ENCODE data around the gene SARDH. TPM values are rescaled to one million over a fixed set of nuclear protein-coding genes. Genes with fewer than 3 reads are reported as not detected.
"Not testable (repeated sequence)": the region's sequence is repeated elsewhere in the genome, so short reads cannot be mapped to it uniquely, and the experiment has no call there.

Gene SARDH
- total RNA-seq, 3 donors from 2014 or later: 0.16 to 2.0 (median 1.0) TPM

DNA sequence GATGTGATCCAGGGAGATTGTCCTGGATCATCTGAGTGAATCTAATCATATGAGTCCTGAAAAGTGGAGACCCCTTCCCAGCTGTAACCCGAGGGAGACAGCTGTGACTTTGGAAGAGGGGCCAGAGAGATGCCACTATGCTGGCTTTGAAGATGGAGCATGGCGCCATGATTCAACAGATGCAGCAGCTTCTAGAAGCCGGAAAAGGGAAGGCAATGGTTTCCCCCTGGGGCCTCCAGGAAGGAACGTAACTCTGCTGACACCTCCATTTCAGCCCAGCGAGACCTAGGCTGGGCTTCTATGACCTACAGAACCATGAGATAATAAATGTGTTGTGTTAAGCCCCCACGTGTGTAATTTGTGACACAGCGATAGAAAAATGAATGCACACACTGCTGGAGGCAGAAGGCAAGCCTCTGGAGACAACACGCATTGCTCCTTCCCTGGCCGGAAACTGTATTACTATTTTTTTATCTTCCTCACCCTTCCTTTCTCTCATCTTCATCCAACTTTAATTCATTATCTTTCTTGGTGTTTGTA is 16.6 kb upstream of the SARDH start:
- Histone ChIP-seq H3K27ac (no peak overlapping the region), H3K4me3 (no peak overlapping the region), H3K9me3 (no peaks in the 10 kb centered on the region), H3K27me3 (peaks cover 0 to 20% of the 10 kb centered on the region in 2 donors), H3K4me1 (no peaks in the 10 kb centered on the region), H3K36me3 (no peaks in the 10 kb centered on the region)
- peak in 1 of 2 donors; percentile 6 for DNase-seq (ENCODE audit: low spot score in 2 of 2)
- intact Hi-C loops (cut with DNase I; ENCODE audit: low total_unique reads): no loop called here
- TF ChIP-seq POLR2AphosphoS5 (IDR thresholded peaks at IDR 0.05) (no peak), POLR2A (IDR thresholded peaks at IDR 0.05) (no peak)
- TF ChIP-seq, protein P1, sequence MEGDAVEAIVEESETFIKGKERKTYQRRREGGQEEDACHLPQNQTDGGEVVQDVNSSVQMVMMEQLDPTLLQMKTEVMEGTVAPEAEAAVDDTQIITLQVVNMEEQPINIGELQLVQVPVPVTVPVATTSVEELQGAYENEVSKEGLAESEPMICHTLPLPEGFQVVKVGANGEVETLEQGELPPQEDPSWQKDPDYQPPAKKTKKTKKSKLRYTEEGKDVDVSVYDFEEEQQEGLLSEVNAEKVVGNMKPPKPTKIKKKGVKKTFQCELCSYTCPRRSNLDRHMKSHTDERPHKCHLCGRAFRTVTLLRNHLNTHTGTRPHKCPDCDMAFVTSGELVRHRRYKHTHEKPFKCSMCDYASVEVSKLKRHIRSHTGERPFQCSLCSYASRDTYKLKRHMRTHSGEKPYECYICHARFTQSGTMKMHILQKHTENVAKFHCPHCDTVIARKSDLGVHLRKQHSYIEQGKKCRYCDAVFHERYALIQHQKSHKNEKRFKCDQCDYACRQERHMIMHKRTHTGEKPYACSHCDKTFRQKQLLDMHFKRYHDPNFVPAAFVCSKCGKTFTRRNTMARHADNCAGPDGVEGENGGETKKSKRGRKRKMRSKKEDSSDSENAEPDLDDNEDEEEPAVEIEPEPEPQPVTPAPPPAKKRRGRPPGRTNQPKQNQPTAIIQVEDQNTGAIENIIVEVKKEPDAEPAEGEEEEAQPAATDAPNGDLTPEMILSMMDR (IDR thresholded peaks at IDR 0.05): no peak

- H3K9me3 ChIP-seq: no peaks in the 10 kb centered on the region
- intact Hi-C loops (cut with DNase I; ENCODE audit: low total_unique reads): no loop called here
- peaks cover 0 to 20% of the 10 kb centered on the region in 2 donors for H3K27me3 ChIP-seq
- no peaks in the 10 kb centered on the region for H3K36me3 ChIP-seq
- DNase-seq (ENCODE audit: low spot score in 2 of 2): peak in 1 of 2 donors; percentile 12
- no peak for TF ChIP-seq POLR2A (IDR thresholded peaks at IDR 0.05)
- TF ChIP-seq, protein P1 (IDR thresholded peaks at IDR 0.05): no peak
- no peaks in the 10 kb centered on the region for H3K4me1 ChIP-seq
- H3K4me3 ChIP-seq: no peak overlapping the region
- no peak overlapping the region for H3K27ac ChIP-seq
Measured at GRCh38 chr9:133754187-133754586, 16.0 kb upstream of the SARDH start.

DNA sequence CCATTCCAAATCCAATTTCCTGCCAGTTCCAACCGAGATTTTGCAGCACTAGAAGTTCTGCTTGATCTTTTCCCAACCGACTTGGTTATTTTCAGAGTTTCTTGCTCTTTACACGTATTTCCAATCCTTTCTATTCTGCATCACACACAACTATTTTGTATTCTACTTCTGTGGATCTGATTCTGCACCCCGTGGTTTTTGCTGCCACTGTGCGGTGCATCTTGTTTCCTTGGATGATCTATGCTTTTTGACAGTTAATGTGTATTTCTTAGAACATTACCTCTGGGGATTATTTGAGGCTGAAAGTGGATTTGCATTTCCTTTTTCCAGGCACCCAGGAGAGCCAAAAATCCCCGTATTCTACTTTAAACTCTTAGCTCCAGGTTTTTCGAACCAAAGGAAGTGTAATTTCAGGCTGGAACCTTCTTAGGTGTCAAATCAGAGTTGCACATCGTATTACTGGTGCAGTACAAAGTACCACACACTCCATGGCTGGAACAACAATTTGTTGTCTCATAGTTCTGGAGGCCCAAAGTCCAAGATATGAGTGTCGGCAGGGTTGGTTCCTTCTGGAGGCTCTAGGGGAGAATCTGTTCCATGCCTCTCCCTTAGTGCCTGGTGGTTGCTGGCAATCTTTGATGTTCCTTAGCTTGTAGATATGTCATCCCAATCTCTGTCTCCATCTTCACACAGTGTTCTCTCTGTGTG is 14.7 kb upstream of the SARDH start:
- no peaks in the 10 kb centered on the region for H3K9me3 ChIP-seq
- TF ChIP-seq, protein P1 (IDR thresholded peaks at IDR 0.05): no peak
- TF ChIP-seq POLR2A (IDR thresholded peaks at IDR 0.05) (no peak), POLR2AphosphoS5 (IDR thresholded peaks at IDR 0.05) (no peak)
- no peak for DNase-seq (ENCODE audit: low spot score in 2 of 2)
- H3K27me3 ChIP-seq: peaks cover 0 to 20% of the 10 kb centered on the region in 2 donors
- no peak overlapping the region for H3K27ac ChIP-seq
- intact Hi-C loops (cut with DNase I; ENCODE audit: low total_unique reads): no loop called here
- H3K36me3 ChIP-seq: no peaks in the 10 kb centered on the region
- no peak overlapping the region for H3K4me3 ChIP-seq
- no peaks in the 10 kb centered on the region for H3K4me1 ChIP-seq

DNA sequence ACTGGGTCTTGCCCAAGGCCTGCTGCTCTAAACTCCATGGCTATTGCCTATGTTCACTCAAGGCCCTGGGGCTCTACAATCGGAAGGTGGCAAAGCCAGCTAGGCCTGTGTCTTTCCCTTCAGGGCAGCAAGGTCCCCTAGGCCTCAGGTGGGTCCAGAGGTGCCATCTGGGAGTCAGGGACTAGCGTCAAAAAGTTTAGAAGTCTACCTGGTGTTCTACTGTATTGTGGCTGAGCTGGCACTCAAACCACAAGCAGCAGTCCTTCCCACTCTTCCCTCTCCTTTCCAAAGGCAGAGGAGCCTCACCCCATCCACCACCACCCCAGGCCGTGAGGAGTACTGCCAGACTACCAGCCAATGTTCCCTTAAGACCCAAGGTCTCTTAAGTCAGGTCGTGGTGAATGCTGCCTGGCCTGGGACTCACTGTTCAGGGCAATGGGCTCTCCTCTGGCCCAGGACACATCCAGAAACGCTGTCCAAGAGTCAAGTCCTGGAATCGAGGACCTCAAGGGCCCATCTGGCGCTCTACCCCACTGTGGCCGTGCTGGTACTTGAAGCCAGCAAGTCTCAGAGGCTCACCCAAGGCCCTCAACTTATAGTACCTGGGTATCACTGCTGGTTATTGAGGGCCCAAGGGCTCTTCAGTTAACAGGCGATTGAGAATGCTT is 13.0 kb upstream of the SARDH start:
- TF ChIP-seq, protein P1 (IDR thresholded peaks at IDR 0.05): no peak
- TF ChIP-seq POLR2A (IDR thresholded peaks at IDR 0.05) (no peak), POLR2AphosphoS5 (IDR thresholded peaks at IDR 0.05) (no peak)
- H3K4me3 ChIP-seq: no peak overlapping the region
- peaks cover 0 to 20% of the 10 kb centered on the region in 2 donors for H3K27me3 ChIP-seq
- H3K36me3 ChIP-seq: no peaks in the 10 kb centered on the region
- H3K27ac ChIP-seq: no peak overlapping the region
- no peaks in the 10 kb centered on the region for H3K9me3 ChIP-seq
- DNase-seq (ENCODE audit: low spot score in 2 of 2): no peak
- H3K4me1 ChIP-seq: no peaks in the 10 kb centered on the region
- intact Hi-C loops (cut with DNase I; ENCODE audit: low total_unique reads): no loop called here

GRCh38 chr9:133747309-133747708 is 9.2 kb upstream of the SARDH start:
- H3K27me3 ChIP-seq: peaks cover 0 to 11% of the 10 kb centered on the region in 2 donors
- TF ChIP-seq POLR2AphosphoS5 (IDR thresholded peaks at IDR 0.05) (no peak), POLR2A (IDR thresholded peaks at IDR 0.05) (no peak)
- TF ChIP-seq, protein P1 (IDR thresholded peaks at IDR 0.05): no peak
- no peaks in the 10 kb centered on the region for H3K4me1 ChIP-seq
- no peak overlapping the region for H3K27ac ChIP-seq
- H3K36me3 ChIP-seq: no peaks in the 10 kb centered on the region
- no peak overlapping the region for H3K4me3 ChIP-seq
- H3K9me3 ChIP-seq: no peaks in the 10 kb centered on the region
- intact Hi-C loops (cut with DNase I; ENCODE audit: low total_unique reads): no loop called here
- no peak for DNase-seq (ENCODE audit: low spot score in 2 of 2)

GRCh38 chr9:133744528-133744927 is 6.4 kb upstream of the SARDH start:
- H3K9me3 ChIP-seq; H3K27me3 ChIP-seq; H3K4me3 ChIP-seq; H3K27ac ChIP-seq; DNase-seq (ENCODE audit: low spot score in 2 of 2); H3K4me1 ChIP-seq; intact Hi-C loops (cut with DNase I; ENCODE audit: low total_unique reads); H3K36me3 ChIP-seq: not testable (repeated sequence)

Measured in breast epithelium (tissue), 4 donors.